Suppressor macrophage treated with lipopolysaccharide for 4 hours (primary cell): ENCODE results near the gene CACNA2D3.

Experiments
- DNase-seq: peaks from one replicate; pipeline ENCODE4 v3.0.0-alpha.2; 2020

CACNA2D3 gene

DNA sequence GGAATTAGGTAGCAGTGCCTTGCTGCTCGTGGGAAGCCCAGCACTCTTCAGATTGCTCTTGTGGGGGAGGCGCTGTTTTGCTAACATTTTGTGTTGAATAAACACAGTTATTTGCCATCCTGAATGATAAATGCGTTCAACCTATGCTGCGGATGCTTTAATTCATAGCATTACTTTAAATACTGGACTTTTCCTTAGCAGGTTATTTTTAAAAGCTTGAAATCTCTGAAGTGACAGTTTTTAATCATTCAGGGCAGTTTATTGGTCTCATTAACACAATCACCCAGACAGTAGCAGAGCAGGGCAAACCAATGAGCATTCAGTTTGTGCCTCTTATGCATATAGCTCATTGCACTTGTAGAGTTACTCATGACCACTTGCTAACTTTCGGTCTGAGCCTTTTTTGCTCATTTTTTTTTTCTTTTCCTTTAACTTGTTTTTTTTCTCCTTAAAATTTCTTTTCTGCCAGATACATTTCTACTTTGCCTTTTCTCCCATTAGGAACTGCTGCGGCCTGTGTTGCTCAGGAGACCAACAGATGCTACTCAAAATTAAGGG lies 5.2 kb downstream of the CACNA2D3 start:
- DNase-seq, result no peak

DNA sequence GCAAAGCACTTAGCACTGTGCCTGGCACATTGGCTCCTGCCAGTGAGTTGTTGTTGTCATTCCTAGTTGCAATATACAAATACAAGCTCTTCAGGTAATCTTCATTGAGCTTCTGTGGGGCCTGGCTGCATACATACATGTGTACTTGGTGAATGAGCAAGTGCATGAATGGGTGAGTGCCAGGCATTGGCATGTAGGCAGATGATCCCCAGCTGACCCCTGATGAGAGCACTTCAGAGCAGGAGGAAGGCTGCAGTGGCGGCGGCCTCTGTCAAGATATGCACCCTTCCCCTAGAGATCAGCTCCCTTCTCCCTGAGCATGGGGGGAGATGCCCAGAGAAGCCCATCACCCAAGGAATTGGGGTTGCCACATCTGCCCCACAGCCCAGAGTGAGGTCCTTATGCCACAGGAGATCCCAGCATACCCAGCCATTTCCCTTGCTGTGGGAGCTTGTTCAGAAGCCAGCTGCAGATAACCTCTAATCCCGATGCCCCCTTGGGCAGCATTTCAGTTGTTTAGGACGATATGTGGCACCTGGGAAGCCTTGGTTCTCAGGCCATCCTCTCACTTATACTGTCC lies 8.8 kb downstream of the CACNA2D3 start:
- no peak for DNase-seq

DNA sequence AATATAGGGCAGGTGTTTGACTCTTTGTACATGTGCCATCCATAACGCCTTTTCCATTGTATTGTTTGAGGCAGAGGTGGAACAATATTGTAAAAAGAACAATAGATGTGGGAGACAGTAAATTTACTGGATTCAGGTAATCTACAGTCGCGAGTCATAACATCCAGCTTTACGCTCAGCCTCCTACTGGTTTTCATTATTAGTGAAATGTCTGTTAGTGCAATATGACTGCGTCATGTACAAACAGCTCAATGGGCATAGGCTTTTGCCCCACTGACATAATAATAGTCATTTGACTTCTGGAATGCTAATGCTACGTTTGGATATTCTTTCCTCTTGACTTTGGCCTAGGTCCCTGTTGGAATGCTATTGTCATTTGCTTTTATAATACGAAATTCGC lies 9.5 kb downstream of the CACNA2D3 start:
- DNase-seq, result no peak

DNA sequence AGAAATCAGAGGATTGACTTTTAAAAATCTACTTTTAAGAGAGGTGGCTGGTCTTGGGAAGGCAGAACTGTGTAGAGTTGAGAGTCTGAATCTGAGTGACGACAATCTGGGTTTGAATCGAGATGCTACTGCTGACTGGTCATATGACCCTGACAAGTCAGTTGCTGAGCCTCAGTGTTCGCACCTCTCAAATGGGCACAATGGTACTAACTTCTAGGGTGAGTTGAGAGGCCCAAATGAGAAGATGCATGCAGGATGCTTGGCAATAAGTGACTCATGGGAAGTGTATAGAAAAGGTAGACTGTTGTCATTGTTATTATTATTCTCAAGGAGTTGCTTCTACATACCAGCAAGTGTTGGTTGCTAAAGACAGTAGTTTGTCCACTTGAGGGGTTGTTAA lies 10.3 kb downstream of the CACNA2D3 start:
- DNase-seq, result no peak

DNA sequence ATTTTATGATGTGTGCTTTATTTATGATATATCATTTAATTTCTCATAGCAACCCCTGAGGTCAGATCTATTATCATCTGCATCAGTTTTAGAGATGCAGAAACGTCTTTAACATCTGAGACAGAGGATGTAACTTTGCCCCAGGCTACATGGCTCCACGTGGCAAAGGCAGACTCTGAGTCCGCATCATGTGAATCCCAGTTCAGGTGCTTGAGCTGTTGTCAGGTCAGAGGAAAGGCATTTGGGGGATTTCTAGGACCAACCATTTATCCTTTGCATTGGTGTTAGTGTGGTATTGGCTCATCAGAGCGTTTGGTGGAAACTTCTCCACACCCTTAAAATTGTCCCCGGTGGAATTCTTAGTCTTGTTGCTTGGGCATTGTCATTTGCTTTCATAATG lies 10.8 kb downstream of the CACNA2D3 start:
- no peak for DNase-seq

DNA sequence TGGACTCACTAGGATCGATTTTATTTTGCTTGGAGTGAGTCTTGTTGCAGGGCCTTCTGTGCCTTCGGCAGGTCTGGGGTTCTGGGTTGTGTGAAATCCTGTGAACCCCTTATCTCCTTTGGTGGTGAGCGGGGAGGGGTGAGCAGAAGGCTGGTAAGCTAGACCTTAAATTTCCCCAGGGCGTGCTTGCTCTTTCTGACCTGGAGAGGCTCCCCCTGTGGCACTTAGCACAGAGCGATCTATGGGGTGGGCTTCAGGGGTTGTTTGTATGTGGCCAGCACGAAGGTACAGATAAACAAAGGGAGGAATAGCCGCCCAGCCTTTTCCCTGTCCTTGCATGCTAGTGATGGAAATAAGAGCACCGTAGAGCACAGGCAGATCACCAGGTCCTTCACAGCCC lies 11.8 kb downstream of the CACNA2D3 start:
- DNase-seq, result no peak

DNA sequence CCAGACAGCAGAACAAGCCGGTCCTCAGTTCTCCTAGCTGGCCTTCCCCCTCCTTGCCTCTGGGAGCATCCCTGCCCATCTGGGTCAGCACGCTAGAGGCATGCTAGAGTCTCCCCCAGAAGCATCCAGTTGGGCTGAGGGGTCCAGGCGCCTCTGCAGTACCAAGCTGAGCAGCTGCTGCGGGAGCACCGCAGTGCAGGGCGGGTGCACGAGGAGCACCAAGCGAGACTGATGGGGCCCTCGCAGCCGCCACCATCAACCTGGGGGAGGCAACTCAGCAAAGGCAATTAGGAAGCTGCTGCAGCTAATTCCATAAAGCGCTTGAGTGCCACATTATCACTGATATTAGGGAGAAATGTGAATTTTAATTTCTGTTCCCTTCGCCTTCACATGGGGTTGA lies 12.4 kb downstream of the CACNA2D3 start:
- no peak for DNase-seq

DNA sequence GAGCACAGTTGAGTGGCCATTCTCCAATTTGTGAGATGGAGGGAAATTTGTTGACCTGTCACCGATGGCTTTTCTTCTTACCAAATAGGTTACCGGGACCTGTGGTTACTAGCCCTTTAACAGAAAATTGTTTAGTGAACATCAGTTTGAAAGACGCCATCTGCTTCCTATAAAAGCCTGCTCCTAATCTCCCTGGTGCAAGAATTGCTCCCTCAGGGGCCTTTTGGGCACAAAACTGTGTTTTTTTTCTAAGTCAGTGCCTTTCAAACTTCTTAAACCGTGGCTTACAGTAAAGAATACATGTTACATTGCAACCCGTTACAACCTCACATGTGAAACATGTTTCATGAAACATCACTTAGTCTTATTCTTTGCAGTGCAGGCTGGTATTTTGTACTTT lies 15.0 kb downstream of the CACNA2D3 start:
- no peak for DNase-seq

DNA sequence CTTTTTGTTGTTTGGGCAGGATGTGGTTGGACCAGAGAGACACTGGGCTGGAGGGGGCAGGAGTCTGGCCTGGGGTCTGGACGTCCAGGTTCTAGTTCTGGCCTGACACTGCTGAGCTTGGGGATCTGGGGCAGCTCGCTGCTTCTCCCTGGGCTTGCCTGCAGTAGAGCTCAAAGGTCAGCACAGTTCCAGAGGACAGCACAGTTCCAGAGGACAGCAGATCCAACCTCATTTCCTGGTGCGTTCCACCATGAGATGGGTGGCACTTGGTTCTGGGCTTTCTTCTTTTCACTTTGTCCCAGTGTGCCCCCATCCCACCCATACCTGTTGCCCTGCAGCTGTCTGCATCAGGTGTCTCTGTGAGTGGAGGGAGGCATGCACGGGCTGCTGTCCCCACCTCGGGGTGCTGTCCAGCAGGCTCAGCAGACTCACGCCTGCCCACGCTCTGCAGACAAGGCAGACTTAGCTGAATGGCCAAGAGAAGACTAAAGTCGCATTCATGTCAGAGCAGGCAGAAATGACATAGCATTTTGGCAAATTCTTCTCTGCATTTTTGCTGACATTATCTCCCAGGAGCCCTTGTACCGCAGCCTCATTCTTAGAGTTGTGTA lies 16.7 kb downstream of the CACNA2D3 start:
- DNase-seq, result no peak

DNA sequence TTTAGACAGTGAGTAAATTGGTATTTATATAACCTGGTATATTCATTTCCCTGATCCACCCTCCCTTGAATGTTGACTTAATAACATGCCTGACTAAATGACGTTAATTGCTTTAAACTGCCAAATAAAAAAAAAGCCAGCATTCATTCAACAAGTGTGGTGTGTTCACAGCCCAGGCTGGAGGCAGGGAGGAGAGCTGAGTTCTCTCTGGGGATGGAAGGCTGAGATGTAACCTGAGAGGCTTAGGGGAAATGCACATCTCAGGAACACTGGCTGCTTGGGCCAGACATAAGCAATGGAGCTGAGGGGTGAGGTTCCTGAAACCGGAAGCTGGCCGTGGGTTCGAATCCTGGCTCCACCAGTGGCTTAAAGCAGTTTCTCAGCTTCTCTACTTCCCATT lies 17.3 kb downstream of the CACNA2D3 start:
- no peak for DNase-seq

DNA sequence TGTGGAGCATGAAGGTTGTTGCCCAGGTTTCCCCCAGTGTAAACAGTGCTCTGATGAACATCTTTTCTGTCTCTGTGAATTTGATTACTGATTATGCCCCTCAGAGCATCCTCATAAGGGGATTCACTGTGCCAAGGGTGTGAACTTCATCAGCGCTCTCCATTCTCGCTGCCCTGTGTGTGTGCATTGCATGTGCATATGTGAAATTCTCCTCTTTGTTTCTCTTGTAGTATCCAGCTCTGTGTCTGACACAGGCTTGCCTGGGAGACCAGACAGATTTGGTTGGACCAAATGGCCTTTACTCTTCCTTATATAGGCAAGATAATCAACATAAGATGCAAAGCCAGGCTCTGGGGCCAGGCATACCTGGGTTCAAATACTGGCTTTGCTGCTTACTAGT lies 21.9 kb downstream of the CACNA2D3 start:
- no peak for DNase-seq

DNA sequence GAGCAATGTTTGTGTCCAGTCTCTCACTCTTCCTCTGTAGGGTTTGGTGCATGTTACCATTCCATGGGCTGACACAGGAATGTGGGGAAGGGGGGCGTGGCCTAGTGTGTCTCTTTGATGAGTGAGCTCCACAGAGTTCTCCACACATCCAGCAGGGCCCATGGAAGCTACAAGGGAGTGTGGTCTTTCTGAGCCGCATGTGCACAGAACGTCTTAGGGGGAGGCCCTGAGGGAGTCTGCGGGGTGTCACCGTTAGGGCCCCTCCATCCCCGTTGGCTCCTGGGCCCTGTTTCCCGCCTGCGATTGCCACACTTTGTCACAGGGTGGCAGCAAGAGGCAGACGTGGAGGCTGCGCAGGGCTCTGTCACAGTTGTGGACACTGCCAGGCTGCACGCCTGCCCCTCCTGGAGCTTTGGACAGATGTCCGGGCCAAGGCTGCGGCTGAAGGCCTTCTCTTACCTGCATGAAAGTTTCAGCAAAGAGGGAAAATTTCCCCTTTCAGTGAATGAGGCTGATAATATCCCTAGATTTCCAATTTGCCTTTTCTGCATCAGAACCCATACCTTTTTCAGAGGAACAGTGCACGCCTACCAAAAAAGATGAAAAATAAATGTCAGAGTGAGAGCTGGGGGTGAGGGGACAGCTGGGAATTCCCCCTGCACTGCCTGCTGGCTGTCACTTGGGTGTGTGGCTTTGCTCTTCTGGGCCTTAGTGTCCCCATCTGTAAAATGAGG lies 24.3 kb downstream of the CACNA2D3 start:
- DNase-seq, result no peak

DNA sequence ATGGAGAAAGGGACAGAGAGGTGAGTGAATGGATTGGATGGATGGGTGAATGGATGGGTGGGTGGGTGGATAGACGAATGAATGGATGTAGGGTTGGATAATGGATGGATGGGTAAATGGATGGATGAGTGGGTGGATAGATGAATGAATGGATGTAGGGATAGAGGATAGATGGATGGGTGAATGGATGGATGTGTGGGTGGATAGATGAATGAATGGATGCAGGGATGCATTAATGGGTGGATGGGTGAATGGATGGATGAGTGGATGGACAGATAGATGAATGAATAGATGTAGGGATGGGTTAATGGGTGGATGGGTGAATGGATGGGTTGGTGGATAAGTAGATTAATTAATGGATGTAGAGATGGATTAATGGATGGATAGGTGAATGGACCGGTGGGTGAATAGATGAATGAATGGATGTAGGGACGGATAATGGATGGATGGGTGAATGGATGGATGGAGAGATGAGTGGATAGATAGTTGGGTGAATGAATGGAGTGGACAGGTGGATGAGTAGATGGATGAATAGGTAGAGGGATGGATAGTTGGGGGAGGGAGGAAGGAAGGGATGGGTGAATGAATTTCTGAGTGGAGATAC lies 28.6 kb downstream of the CACNA2D3 start:
- no peak for DNase-seq

DNA sequence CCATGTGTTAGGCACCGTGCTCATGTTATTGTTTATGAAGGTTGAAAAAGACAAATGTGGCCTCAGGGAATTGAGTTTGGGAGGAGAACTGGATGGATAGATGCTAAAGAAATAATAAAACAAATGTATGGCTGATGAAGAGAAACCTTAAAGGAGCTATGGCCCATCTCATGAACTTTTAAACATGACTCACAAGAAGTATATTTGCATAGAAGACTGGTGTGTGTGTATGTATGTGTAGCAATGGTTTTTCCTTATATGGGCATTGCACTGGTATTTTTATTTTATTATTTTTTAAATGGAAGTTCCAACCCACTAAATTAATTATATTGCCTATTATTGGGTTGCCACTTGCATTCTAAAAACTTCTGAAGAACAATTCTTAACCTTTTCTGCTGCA lies 31.1 kb downstream of the CACNA2D3 start:
- no peak for DNase-seq

DNA sequence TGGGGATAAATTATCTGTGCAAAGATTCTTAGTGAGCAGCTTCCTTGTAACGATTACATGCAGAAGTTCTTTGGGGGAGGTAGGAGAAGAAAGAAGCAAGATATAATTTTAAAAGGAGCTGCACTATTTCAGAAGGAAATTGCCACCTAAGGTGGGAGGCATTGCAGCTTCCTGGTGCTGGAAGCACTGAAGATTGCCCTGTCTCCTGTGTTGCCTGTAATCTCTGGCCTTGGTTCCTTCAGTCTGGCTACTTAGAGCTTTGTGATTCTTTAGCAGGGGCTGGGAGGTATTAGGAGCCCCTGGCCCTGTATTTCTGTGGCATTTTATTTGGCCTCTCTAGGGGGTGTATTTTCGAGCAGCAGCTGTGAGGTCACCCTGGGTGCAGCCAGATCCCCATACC lies 35.5 kb downstream of the CACNA2D3 start:
- DNase-seq, result no peak

DNA sequence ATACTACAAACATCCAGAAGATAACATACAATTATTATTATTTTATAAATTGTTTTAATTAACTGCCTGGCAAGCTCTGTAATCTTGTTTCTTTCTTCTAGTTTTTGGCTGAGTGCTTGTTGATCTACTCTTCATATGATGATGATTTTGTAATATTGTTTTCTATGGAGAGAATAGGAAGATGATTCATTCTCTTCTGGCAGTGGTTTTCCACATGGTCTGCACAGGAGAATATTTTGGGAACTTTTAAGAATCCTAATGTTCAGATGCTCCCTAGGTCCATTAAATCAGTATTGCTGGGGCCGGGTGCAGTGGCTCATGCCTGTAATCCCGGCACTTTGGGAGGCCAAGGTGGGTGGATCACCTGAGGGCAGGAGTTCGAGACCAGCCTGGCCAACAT lies 37.6 kb downstream of the CACNA2D3 start:
- no peak for DNase-seq

DNA sequence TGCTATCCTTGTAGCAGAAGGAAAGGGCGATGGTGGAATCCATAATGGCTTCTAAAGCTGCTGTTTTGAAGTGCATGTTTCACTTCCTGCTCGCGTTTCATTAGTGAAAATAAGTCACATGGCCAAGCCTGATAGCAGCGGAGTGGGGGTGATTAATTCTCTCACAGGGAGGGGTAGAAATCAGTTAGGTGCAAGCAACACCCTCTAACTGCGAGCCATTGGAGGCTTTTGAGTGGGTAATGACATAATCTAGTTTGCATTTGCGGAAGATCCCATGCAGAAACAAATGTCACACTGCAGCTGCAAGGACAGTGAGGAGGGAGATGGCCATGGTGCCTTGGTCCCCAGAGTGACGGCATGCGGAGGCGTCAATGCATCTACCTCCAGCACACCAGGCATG lies 41.1 kb downstream of the CACNA2D3 start:
- no peak for DNase-seq

DNA sequence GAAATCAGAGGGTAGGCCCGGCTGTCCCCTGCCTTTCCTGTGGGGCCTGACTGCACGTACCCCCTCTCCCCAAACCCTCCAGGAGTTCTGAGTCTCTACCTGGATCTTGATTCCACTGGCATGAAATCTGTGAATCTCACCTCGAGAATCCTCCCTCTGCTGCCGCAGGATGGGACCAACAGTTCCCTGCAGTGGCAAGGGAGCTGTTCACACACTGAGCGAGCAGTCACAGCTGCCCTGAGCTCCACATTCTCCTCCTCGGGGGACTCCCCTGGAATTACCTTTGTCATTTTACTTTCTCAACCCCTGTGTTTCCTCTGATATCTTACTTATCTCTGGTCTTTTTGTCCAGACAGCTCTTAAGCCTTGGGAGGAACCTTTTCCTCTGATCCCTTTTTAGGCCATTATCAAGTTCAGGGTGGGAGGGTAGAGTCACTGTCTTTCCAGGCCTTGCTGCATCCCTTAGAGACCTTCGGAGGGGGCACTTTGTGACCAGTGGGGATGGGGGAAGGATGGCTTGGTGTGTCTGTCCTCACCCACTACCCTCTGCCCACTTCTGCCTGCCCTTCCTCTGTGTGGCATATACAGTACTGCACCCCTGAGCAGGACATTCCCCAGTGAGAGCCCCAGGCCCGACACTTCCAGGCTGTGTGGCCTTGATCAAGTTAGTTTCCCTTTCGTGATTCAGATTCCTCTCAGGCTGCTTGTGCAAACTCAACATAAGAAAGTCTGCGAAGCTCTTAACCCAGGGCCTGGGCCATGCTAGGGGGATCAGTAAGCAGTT lies 42.0 kb downstream of the CACNA2D3 start:
- DNase-seq, result no peak

DNA sequence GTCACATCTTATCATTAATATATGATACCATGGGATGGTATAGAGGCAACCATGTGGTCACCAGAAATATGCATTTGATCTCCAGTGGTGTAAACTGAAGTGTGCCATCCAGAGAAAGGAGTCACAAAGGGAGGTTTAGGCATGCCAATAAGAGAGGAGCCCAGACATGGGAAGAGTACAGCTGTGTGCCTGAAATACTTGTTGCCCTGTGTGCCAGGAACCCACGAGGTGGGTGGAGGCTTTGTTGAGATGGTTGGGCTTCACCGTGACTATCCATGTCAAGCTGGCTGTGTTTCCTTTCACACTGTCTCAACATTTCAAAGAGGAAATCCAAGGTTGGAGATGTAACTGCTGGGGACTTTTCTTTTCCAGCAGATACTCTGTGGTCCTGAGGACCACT lies 43.5 kb downstream of the CACNA2D3 start:
- no peak for DNase-seq

DNA sequence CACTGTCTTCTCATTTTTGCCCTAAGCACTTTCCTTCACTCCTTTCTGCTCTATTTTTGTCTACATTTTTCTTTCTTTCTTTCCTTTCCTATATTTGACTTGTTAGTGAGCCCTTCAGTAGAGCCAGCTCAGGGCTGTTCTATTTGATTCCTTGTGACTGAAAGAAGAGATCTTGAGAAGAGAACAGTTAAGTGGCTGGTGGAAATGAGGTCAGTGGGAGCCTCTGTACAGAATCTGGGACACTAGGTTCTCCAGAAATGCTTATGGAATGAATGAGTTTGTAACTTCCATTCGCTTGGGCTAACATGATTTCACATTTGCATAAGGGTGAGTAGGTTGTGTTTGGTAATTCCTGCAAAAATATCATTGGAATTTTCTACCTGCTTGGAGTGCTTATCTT lies 45.6 kb downstream of the CACNA2D3 start:
- no peak for DNase-seq

DNA sequence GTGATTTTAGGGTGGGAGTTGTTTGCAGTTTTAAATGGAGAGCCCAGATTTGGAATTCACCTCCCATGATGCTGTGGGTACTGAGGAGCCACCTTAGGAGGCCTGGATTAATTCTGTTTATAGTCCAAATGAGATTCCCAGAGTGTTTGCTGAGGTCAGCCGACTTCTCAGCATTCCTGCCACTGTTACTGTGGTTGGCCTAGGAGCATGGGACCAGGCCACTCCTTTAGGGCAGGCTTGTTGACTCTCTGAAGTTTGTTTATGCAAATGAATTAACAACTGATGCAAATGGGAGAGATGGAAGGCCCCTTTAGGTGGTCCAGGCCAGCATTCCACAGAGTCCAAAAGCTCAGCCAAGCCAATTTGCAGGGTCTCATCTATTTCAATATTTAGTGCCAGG lies 46.1 kb downstream of the CACNA2D3 start:
- DNase-seq, result no peak

DNA sequence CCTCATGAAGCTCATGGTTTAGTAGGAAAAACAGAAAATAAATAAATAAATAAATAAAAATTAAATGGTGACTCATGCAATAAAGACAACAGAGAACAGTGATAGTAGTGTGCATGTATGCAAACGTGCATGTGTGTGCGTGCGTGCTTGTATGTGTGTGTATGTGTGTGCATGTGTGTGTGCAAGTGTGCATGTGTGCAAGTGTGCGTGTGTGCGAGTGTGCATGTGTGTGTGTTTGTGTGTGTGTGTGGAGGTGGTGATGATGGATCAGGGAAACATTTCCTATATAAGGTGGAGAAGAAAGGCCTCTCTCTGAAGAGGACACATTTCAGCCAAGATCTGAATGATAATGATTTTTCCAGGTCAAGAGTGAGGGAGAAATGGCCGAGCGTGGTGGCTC lies 47.2 kb downstream of the CACNA2D3 start:
- no peak for DNase-seq

DNA sequence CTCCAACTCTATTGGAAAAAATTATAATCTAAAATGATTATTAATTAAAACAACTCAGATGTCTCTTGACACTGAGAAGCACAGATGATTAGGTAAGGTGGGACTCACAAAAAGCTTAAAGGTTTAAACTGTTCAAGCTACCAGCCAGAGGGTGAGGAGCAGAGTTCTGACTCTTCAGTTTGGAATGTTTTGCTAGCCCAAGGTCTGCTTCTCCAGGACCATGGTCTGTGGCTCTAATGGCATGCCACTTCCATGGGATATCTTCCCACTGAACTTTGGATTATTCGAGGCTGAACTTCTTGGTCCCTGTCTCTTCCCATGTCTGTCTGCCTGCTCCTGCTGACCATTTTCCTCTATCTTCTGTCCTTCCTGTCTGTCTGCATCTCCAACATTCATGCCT lies 49.2 kb downstream of the CACNA2D3 start:
- no peak for DNase-seq
